ENCODE results near the gene C1orf21. TPM values are rescaled to one million over a fixed set of nuclear protein-coding genes. Genes with fewer than 3 reads are reported as not detected.

C1orf21 gene
- total RNA-seq, 1 experiment from 2014 or later, result 8.4 TPM

GRCh38 chr1:184643661-184644060 lies 256.8 kb downstream of the C1orf21 start:
- no peak for DNase-seq (ENCODE audit: low read depth)
- in situ Hi-C loops (cut with HindIII; ENCODE audit: low pct_unique_long_range_greater_than_20kb, low sequenced_read_pairs), result no loop called here

GRCh38 chr1:184644771-184645170 lies 257.9 kb downstream of the C1orf21 start:
- DNase-seq (ENCODE audit: low read depth), result no peak
- in situ Hi-C loops (cut with HindIII; ENCODE audit: low pct_unique_long_range_greater_than_20kb, low sequenced_read_pairs), result no loop called here

- in situ Hi-C loops (cut with HindIII; ENCODE audit: low pct_unique_long_range_greater_than_20kb, low sequenced_read_pairs), result no loop called here
- no peak for DNase-seq (ENCODE audit: low read depth)
These were observed 259.4 kb downstream of the C1orf21 start for GRCh38 chr1:184646178-184646701.

GRCh38 chr1:184646824-184647223 lies 260.0 kb downstream of the C1orf21 start:
- no peak for DNase-seq (ENCODE audit: low read depth)
- in situ Hi-C loops (cut with HindIII; ENCODE audit: low pct_unique_long_range_greater_than_20kb, low sequenced_read_pairs), result no loop called here

- no peak for DNase-seq (ENCODE audit: low read depth)
- in situ Hi-C loops (cut with HindIII; ENCODE audit: low pct_unique_long_range_greater_than_20kb, low sequenced_read_pairs), result no loop called here
These were observed 260.6 kb downstream of the C1orf21 start for GRCh38 chr1:184647471-184647870.

- in situ Hi-C loops (cut with HindIII; ENCODE audit: low pct_unique_long_range_greater_than_20kb, low sequenced_read_pairs), result no loop called here
These were observed 261.5 kb downstream of the C1orf21 start for GRCh38 chr1:184648160-184648855.

GRCh38 chr1:184648856-184649201 lies 262.0 kb downstream of the C1orf21 start:
- in situ Hi-C loops (cut with HindIII; ENCODE audit: low pct_unique_long_range_greater_than_20kb, low sequenced_read_pairs), result no loop called here
- DNase-seq (ENCODE audit: low read depth), result no peak

More at GRCh38 chr1:184648160-184648855, 261.5 kb downstream of the C1orf21 start:
- no peak for DNase-seq (ENCODE audit: low read depth)

- DNase-seq (ENCODE audit: low read depth), result no peak
- in situ Hi-C loops (cut with HindIII; ENCODE audit: low pct_unique_long_range_greater_than_20kb, low sequenced_read_pairs), result no loop called here
These were observed 262.6 kb downstream of the C1orf21 start for GRCh38 chr1:184649451-184649888.

GRCh38 chr1:184650177-184650866 lies 263.5 kb downstream of the C1orf21 start:
- no peak for DNase-seq (ENCODE audit: low read depth)
- in situ Hi-C loops (cut with HindIII; ENCODE audit: low pct_unique_long_range_greater_than_20kb, low sequenced_read_pairs), result no loop called here

GRCh38 chr1:184655185-184655584 lies 268.4 kb downstream of the C1orf21 start:
- in situ Hi-C loops (cut with HindIII; ENCODE audit: low pct_unique_long_range_greater_than_20kb, low sequenced_read_pairs), result no loop called here

GRCh38 chr1:184656221-184656620 lies 269.4 kb downstream of the C1orf21 start:
- DNase-seq (ENCODE audit: low read depth), result no peak
- in situ Hi-C loops (cut with HindIII; ENCODE audit: low pct_unique_long_range_greater_than_20kb, low sequenced_read_pairs), result no loop called here

More at GRCh38 chr1:184655185-184655584, 268.4 kb downstream of the C1orf21 start:
- no peak for DNase-seq (ENCODE audit: low read depth)

GRCh38 chr1:184658055-184658454 lies 271.2 kb downstream of the C1orf21 start:
- DNase-seq (ENCODE audit: low read depth), result no peak
- in situ Hi-C loops (cut with HindIII; ENCODE audit: low pct_unique_long_range_greater_than_20kb, low sequenced_read_pairs), result no loop called here

- no peak for DNase-seq (ENCODE audit: low read depth)
- in situ Hi-C loops (cut with HindIII; ENCODE audit: low pct_unique_long_range_greater_than_20kb, low sequenced_read_pairs), result no loop called here
These were observed 273.8 kb downstream of the C1orf21 start for GRCh38 chr1:184660462-184661191.

GRCh38 chr1:184661801-184662200 lies 275.0 kb downstream of the C1orf21 start:
- DNase-seq (ENCODE audit: low read depth), result no peak
- in situ Hi-C loops (cut with HindIII; ENCODE audit: low pct_unique_long_range_greater_than_20kb, low sequenced_read_pairs), result no loop called here

- in situ Hi-C loops (cut with HindIII; ENCODE audit: low pct_unique_long_range_greater_than_20kb, low sequenced_read_pairs), result no loop called here
- DNase-seq (ENCODE audit: low read depth), result peak; percentile 16
These were observed 277.3 kb downstream of the C1orf21 start for GRCh38 chr1:184664042-184664660.

- in situ Hi-C loops (cut with HindIII; ENCODE audit: low pct_unique_long_range_greater_than_20kb, low sequenced_read_pairs), result no loop called here
- DNase-seq (ENCODE audit: low read depth), result no peak
These were observed 277.8 kb downstream of the C1orf21 start for GRCh38 chr1:184664661-184665060.

GRCh38 chr1:184665360-184665759 lies 278.5 kb downstream of the C1orf21 start:
- in situ Hi-C loops (cut with HindIII; ENCODE audit: low pct_unique_long_range_greater_than_20kb, low sequenced_read_pairs), result no loop called here
- DNase-seq (ENCODE audit: low read depth), result no peak

- in situ Hi-C loops (cut with HindIII; ENCODE audit: low pct_unique_long_range_greater_than_20kb, low sequenced_read_pairs), result no loop called here
These were observed 282.6 kb downstream of the C1orf21 start for GRCh38 chr1:184669391-184669790.

More at GRCh38 chr1:184669391-184669790, 282.6 kb downstream of the C1orf21 start:
- no peak for DNase-seq (ENCODE audit: low read depth)
